GM12878 (cell line): ENCODE results near the gene GNL3L. TPM values are rescaled to one million over a fixed set of nuclear protein-coding genes. Genes with fewer than 3 reads are reported as not detected.
A peak's percentile ranks its signal among the peaks of the same experiment; 100 is the strongest.

Experiments used
- CREM ChIP-seq: IDR thresholded peaks from 2 replicates; pipeline ENCODE4 v1.6.1; 2014; ENCODE audit warnings: antibody characterized with exemption, low read depth
- CUX1 ChIP-seq: IDR thresholded peaks from 2 replicates; pipeline ENCODE4 v1.6.1; 2012; ENCODE audit warnings: improper control_type of control experiment, low read depth, low read length; ENCODE audit not compliant: insufficient replicate concordance
- FOXM1 ChIP-seq: IDR thresholded peaks from 2 replicates; pipeline ENCODE4 v1.6.1; 2012; ENCODE audit warnings: low read depth, mild to moderate bottlenecking, inconsistent platforms, low read length, moderate library complexity
- MEF2A ChIP-seq: IDR thresholded peaks from 2 replicates; pipeline ENCODE4 v1.6.1; 2011; ENCODE audit warnings: low read depth, mild to moderate bottlenecking, low read length, moderate library complexity; ENCODE audit not compliant: insufficient read depth
- MLLT1 ChIP-seq: fragments of 450-650 bp; IDR thresholded peaks from 2 replicates; pipeline ENCODE4 v1.6.1; 2016; ENCODE audit warnings: mild to moderate bottlenecking
- MYB ChIP-seq: fragments of 150-350 bp; IDR thresholded peaks from 2 replicates; pipeline ENCODE4 v1.6.1; 2014; ENCODE audit warnings: mild to moderate bottlenecking, low read depth, low read length, borderline replicate concordance
- PBX3 ChIP-seq: IDR thresholded peaks from 2 replicates; pipeline ENCODE4 v1.6.1; 2011; ENCODE audit warnings: mild to moderate bottlenecking, low read depth, low read length, moderate library complexity; ENCODE audit not compliant: insufficient replicate concordance
- STAT3 ChIP-seq: IDR thresholded peaks from 2 replicates; pipeline ENCODE4 v1.6.1; 2011; ENCODE audit warnings: low read depth, low read length, improper control_type of control experiment
- TARDBP ChIP-seq: IDR thresholded peaks from 2 replicates; pipeline ENCODE4 v1.6.1; 2016; ENCODE audit warnings: borderline replicate concordance
- TCF3 ChIP-seq: IDR thresholded peaks from 2 replicates; pipeline ENCODE4 v1.6.1; 2012; ENCODE audit warnings: low read depth, mild to moderate bottlenecking, low read length, borderline replicate concordance; ENCODE audit not compliant: insufficient read depth
- ZNF274 ChIP-seq: IDR thresholded peaks from one replicate; pipeline ENCODE4 v1.8.0; 2011; ENCODE audit not compliant: insufficient read length, insufficient read depth
- polyA plus RNA-seq, 11 experiments: library from polyadenylated mRNA; depleted of rRNA in 4 of 11; unstranded in 6 of 11; stranded (reverse) in 5 of 11; fragments of >200 nt; fragmentation: Nextera tagmentation in 4 of 11; fragmentation: Illumina TruSeq in 1 of 11; extraction: Ambion mirVana in 4 of 11; extraction: Trizol in 1 of 11; gene quantifications; 1 replicate in 1 of 11; 2 replicates in 10 of 11; pipeline versions ENCODE4 v1.2.1 to v1.2.3, GENCODE V29; 2011 to 2016; ENCODE audit warnings: inconsistent platforms in 2 of 11, missing spikeins in 2 of 11, low read depth in 1 of 11
- total RNA-seq, 4 experiments: library from RNA; depleted of rRNA in 3 of 4; stranded (reverse); fragments of >200 nt in 3 of 4; fragmentation: Illumina TruSeq in 1 of 4; extraction: Trizol in 1 of 4; gene quantifications; 2 replicates each; pipeline versions ENCODE4 v1.2.1 to v1.2.3, GENCODE V29; 2013 to 2021

GNL3L gene
- total and polyA plus RNA-seq, 10 of the 15 experiments (the other 5 are each of a cell fraction or from before 2014, with no cell fraction given) = 5.8 to 57.9 (median 29.1) TPM

- TF ChIP-seq CUX1 (no peak), TARDBP (no peak), PBX3 (peak; percentile 81), MLLT1 (peak; percentile 40; the same call in 1 of the 2 replicates), MEF2A (no peak), MYB (no peak), CREM (no peak), FOXM1 (no peak), TCF3 (no peak), STAT3 (no peak), ZNF274 (no peak)
Measured at GRCh38 chrX:54529552-54530356, at the start of gene GNL3L (continued).
